GM21786 (cell line): Measurements from ENCODE around the gene ACTR3C.
A peak's percentile ranks its signal among the peaks of the same experiment; 100 is the strongest.

ENCODE experiments used
- ATAC-seq: cut with Tn5 transposase; IDR thresholded peaks from one replicate; pipeline ENCODE4 v1.9.1; 2021; ENCODE audit not compliant: unreplicated experiment

The ACTR3C gene

DNA sequence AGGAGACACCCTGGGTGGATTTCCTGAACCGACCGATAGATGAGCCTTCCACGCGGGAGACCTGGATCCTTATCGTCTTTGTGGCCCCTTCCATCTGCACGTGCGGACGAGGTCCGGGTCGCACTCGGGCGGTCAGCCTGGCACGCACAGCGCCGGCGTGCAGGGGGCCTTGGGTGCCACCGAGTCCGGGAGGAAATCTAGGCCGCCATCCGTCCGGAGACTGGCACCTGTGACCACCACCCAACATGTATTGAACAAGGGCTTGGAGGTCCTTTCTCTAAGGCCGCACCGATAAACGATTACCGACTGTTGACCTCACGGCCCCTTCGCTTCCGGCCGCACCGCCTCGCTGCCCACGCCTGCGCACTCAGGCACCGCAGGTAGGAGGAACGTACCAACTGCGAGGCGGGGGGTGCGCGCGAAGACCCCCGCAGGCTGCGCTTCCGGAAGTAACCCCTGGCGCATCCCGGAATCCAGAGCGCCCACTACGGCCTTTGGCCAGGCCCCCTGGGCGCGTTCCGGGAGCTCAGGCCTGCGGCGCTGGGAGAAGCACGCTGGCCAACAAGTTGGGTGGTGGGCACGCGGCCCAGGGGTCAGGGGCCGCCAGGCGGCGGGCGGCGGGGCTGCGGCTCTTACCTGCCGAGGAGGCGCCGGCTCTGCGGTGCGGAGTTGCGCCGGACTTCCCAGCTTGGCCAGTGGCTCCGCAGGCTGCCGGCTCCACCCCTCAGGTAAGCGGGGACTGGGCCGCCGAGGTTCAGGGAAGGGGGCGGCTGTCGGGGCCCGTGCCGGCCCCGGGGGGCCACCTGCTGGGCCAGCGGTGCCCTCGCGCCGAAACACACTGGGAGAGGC is at the start of gene ACTR3C, which contains the start of gene LRRC61:
ACTR3C (minus strand) TSS at position 713 of the 849 bp plus-strand sequence. CDS start 28,249 bp downstream, outside the sequence.
LRRC61 (plus strand) TSS at position 523 of the 849 bp plus-strand sequence. CDS start 13,507 bp downstream, outside the sequence.
- peak; percentile 54 for ATAC-seq

- no peak for ATAC-seq
Measured at GRCh38 chr7:150372271-150373048, 49.1 kb upstream of the ACTR3C start.

DNA sequence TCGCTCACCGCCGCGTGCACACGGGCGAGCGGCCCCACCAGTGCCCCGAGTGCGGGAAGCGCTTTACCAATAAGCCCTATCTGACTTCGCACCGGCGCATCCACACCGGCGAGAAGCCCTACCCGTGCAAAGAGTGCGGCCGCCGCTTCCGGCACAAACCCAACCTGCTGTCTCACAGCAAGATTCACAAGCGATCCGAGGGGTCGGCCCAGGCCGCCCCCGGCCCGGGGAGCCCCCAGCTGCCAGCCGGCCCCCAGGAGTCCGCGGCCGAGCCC is 48.6 kb upstream of the ACTR3C start:
- no peak for ATAC-seq

- no peak for ATAC-seq
Measured at GRCh38 chr7:150371131-150371995, 48.0 kb upstream of the ACTR3C start.

DNA sequence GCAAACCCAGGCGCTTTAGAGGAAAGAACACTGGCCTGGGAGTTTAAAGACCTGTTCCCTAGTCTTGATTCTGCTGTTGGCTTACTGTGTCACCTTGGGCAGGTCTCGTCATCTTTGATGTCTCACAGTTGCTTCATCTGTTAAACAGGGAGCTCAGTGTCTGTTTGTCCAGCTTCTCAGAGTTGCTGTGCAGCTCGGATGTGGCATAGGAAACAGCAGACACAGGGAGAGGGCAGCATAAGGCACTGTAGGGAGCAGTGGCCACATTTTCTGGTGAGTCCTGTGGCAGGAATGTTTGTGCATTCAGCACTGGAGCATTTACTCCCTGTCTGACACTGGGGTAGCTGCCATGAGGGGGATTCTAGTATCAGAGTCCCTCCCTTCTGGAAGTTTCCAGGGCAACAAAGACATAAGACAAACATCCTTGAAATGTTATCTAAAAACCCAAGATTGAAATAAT is 47.3 kb upstream of the ACTR3C start:
- ATAC-seq = no peak

GRCh38 chr7:150369748-150370501 is 46.6 kb upstream of the ACTR3C start:
- ATAC-seq = no peak

GRCh38 chr7:150368884-150369747 is 45.8 kb upstream of the ACTR3C start:
- peak; percentile 46 for ATAC-seq

- peak; percentile 40 for ATAC-seq
Measured at GRCh38 chr7:150368096-150368883, 44.9 kb upstream of the ACTR3C start, which contains the start of gene REPIN1. Gene REPIN1 (plus strand): TSS chr7:150368822. CDS start chr7:150369712, 890 bp downstream.

DNA sequence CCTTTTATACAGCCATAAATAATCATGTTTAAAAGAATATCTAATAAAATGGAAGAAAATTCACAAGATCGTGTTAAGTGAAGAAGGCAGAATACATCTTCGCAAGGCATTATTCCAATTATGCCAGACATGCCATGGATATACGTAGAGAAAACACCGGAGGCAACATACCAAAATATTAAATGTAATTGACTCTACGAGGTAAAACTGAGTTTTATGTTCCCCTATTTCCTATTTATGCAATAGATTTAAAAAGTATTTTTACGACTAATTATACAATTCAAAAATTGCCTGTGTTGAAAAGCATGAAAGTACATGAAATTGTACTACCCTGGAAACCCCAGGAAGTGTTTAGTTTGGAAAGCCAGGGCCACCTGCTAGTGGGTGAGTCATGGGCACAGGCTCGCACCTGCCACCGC is 44.3 kb upstream of the ACTR3C start:
- no peak for ATAC-seq

- no peak for ATAC-seq
Measured at GRCh38 chr7:150365673-150366398, 42.5 kb upstream of the ACTR3C start.

DNA sequence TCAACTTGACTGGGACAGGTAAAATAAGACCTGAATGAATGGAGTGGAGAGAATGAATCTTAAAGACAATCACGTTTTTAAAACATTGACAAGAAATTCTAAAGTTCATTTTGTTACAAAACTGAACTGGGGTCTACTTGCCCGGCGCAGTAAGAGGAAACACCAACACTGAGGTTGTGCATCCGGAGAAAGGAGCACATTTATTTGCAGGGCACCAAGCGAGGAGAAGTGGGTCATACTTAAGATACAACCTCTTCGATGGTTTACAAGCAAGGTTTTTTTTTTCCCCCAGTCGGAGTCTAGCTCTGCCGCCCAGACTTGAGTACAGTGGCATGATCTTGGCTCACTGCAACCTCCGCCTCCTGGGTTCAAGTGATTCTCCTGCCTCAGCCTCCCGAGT is 41.8 kb upstream of the ACTR3C start:
- no peak for ATAC-seq

GRCh38 chr7:150363872-150364271 is 40.5 kb upstream of the ACTR3C start:
- ATAC-seq = peak; percentile 34

DNA sequence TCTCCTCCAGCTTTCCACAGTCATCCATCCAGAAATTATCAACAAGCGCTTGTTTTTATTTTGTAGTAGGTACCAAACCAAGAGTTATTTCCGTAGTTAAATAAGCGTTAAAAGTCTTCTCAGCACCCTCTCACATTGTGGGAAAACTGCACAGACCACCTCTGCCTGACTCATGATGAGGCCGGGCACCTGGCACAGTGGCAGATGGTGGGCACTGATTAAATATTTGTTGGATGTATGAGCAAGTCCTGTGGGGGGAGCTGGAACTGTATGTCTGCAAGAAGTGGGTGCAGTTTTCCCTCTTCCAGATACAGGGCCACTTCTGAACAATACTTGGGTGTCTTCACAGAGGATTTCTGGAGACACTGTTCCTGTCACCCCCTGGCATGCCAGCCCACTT is 40.0 kb upstream of the ACTR3C start:
- no peak for ATAC-seq

DNA sequence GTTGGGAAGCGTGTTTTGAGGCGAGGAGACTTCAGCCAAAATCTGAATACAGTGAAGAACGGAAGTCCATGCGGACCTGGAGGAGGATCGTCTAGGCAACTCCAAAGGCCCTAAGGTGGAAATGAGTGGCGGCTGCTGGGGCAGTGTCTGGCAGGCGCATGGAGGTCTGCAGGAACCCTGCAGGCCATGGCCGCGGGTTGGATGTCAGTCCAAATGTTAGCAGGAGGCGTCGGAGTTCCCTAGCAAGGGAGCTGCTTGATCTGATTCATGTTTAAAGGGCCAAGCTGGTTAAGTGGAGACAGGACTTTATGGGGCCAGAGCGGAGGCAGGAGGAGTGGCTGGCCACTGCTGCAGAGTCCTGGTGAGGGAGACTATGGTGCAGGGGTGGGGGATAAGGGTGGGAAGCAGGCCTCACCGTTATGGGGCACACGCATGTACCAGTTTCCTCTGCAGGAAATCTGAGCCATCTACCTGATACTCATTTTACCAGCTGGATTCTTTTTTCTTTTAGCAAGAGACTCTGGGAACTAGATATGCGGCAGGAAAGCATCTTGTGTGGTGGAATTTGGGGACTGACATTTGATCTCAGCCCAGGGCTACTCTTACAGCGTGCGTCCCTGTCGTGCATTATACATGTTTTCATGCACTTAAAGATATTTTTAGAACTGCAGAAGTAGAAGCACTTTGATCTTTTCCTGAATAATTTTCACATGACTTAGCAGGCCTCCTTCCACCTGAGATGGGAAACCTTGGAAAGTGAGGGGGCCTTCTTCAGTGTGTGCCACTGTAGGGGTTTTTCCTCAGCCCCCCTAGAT is 38.7 kb upstream of the ACTR3C start:
- no peak for ATAC-seq

- ATAC-seq = no peak
Measured at GRCh38 chr7:150361402-150361801, 38.1 kb upstream of the ACTR3C start.

DNA sequence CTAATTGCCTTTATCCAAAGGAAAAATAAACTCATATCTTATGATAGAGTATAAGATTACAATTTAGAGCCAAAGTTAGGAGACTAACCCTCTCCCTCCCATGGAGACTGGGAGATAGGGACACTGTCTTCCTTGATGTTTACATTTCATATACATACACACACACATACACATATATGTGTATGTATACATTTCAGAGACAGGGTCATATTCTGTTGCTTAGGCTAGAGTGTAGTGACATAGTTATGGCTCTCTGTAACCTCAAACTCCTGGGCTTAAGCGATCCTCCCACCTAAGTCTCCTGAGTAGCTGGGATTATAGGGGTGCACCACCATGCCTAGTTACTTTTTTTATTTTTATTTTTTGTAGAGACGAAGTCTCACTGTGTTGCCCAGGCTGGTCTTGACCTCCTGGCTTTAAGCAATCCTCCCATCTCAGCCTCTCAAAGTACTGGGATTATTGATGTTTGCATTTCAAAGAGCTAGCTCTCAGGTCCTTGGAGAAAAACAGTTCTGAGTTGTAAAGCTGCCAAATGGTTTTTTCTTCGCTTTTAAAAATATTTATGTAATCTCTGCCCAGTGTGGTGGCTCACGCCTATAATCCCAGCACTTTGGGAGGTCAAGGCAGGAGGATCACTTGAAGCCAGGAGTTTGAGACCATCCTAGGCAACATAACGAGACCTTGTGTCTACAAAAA is 37.2 kb upstream of the ACTR3C start:
- no peak for ATAC-seq
